HG02884 (cell line): ENCODE data around the gene STARD3NL.
"Not testable (repeated sequence)": the region's sequence is repeated elsewhere in the genome, so short reads cannot be mapped to it uniquely, and the experiment has no call there.

ENCODE experiments used
- ATAC-seq: cut with Tn5 transposase; IDR thresholded peaks from one replicate; pipeline ENCODE4 v1.9.1; 2021; ENCODE audit warnings: mild to moderate bottlenecking, moderate library complexity; ENCODE audit not compliant: unreplicated experiment

STARD3NL gene, protein sequence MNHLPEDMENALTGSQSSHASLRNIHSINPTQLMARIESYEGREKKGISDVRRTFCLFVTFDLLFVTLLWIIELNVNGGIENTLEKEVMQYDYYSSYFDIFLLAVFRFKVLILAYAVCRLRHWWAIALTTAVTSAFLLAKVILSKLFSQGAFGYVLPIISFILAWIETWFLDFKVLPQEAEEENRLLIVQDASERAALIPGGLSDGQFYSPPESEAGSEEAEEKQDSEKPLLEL

DNA sequence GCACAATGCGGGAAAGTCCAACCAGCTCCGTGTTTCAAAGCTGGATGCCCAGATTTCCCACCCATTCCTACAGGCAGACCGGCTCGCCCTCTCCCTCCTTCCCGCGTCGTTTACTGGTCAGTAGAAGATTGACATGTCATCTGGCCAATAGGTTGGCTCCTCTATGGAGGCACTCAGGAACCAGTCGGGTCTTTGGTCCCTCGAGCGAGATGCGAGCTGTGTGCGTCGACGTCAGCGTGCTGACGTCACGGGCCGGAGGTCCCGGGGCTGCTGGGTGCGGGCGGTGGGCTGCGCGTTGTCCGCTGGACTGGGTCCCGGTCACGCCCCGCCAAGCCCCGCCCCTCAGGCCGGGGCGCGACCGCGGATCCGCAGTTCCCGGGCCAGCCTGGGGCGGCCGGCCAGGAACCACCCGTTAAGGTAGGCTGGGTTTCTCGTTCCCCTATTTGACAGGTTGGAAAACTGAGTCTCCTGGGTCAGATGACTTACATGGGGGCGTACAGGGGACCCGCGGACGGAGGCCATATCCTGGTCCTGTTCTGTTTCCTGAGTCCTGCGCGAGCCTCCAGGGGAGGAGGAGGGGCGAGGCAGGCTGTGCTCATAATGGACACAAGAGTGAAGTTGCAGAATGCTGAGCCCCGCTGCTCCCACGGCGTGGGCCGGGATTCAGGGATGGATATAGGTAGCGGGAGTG is at the start of gene STARD3NL:
Gene STARD3NL (plus strand): TSS at position 242 of the 691 bp plus-strand sequence. CDS start 29,260 bp downstream, outside the sequence.
- ATAC-seq = peak; percentile 97

DNA sequence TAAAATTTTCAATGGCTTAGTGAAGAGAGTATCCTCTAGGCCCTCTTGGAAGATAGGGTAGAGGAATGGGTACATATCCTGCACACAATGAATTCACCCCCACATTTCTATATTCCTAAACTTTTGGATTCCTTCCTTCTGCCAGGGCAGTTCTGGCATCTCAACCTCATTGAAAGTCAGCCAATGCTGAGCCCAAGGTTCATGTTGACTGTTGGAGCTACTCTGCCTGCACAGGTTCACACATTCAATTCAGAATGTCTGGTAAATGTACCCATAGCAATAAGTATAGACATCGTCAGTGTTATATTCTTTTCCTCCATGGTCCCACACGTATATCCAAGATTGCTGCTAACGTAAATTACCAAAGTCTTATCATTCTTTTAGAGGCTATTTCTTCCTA is 48.9 kb upstream of the STARD3NL start:
- ATAC-seq = no peak

DNA sequence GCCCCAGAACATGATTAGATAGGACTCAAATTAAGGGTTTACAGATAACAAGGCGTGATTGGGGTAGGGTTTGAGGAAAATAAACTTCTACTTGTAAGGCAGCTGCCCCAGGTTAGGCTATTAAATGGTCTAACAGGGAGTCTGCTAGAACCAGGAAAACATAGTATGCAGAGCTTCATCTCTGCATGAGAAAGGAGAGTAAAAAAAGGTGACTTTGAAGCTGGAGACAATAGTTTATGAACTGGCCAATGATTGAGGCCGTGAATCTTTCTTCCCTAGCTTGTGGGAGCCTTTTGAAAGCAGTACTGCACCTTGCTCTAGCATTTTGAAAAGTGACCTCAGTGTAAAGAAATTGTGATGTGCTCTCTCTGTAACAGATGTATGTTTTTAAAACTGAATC is 48.5 kb upstream of the STARD3NL start:
- no peak for ATAC-seq

DNA sequence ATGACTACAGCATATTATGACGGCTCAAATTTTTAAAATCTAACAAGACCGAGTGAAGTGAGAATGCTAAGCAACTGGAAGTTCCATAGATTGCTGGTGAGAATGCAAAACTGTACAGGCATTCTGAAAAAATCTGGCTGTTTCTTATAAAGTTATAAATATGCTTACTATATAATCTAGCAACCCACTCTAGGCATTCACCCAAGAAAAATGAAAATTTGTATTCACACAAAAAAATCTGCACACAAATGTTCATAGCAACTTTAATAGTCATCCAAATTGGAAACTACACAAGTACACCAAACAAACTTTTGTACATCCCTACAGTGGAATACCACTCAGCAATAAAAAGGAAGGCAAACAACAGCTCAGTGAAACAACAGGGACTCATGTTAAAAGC is 39.9 kb upstream of the STARD3NL start:
- ATAC-seq = no peak

DNA sequence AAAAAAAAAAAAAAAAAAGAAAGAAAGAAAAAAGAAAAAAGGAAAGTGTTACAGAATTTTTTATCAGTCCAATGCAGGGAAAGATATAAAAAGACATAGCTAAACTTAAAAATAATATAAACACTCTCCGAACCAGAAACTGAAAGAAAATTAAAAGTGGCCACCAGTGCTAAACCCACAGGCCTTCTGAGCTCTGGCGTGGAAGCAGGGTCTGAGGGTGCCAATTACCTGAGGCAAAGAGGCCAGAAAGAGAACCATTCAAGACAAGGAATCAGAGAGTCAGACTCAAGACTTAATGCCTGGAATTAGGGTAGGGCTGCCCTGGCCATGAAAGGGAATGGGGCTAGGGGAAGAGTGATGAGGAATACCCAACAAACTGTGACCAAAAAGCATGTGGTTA is 36.9 kb upstream of the STARD3NL start:
- ATAC-seq = no peak

DNA sequence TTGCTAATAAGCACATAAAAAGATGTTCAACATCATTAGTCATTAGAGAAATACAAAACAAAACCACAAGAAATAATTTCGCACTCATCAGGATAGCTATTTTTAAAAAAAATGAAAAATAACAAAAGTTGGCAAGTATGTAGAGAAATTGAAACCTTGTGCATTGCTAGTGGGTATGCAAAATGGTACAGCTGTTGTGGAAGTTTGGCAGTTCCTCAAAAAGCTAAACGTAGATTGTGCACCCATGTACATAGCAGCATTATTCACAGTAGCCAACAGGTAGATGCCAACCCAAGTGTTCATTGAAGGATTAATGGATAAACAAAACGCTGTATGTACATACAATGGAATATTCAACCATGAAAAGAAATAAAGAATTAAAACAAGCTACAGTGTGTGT is 35.3 kb upstream of the STARD3NL start:
- ATAC-seq = peak; percentile 90

DNA sequence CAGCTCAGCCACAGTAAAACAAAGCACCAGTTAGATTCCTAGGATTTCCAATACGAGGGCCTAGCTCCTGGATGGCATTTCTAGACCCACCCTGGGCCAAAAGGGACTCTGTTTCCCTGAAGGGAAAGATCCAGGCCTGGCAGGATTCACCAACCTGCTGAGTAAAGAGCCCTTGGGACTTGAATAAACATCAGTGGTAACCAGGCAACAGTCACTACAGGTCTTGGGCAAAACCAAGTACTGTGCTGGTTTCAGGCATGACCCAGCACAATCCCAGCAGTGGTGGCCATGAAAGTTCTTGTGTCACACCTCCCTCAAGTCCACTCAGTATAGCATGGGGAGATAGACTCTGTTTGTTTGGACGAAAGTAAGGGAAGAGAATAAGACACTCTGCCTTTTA is 31.0 kb upstream of the STARD3NL start:
- no peak for ATAC-seq

DNA sequence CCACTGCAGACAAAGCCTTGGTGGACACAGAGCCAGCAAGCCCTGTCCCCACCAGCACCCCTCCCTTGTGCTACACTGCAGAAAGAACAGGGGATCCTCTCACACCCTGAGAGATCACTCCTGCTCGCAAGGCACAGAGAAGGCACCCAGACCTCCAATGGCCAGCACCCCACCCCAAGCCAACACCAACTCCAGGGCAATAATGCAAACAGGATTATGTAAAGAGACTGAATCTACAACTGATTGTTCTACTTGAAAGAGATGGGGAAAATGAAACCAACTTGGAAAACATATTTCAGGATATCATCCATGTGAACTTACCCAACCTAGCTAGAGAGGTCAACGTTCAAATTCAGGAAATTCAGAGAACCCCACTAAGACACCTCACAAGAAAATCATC is 26.5 kb upstream of the STARD3NL start:
- no peak for ATAC-seq

DNA sequence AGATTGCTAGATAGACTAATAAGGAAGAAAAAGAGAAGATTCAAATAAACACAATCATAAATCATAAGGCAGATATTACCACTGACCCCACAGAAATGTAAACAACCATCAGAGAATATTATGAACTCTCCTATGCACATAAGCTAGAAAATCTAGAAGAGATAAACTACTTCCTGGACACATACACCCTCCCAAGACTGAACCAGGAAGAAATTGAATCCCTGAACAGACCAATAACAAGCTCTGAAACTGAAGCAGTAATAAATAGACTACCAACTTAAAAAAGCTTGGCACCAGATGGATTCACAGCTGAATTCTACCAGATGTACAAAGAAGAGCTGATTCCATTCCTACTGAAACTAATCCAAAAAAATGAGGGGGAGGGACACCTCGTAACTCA is 24.5 kb upstream of the STARD3NL start:
- ATAC-seq = no peak

DNA sequence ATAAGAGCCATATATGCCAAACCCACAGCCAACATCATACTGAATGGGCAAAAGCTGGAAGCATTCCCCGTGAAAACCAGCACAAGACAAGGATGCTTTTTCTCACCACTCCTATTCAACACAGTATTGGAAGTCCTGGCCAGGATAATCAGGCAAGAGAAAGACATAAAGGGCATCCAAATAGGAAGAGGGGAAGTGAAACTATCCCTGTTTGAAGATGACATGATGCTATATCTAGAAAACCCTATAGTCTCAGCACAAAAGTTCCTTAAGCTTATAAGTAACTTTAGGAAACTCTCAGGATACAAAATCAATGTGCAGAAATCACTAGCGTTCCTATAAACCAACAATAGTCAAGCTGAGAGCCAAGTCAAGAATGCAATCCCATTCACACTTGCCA is 23.8 kb upstream of the STARD3NL start:
- ATAC-seq = no peak

DNA sequence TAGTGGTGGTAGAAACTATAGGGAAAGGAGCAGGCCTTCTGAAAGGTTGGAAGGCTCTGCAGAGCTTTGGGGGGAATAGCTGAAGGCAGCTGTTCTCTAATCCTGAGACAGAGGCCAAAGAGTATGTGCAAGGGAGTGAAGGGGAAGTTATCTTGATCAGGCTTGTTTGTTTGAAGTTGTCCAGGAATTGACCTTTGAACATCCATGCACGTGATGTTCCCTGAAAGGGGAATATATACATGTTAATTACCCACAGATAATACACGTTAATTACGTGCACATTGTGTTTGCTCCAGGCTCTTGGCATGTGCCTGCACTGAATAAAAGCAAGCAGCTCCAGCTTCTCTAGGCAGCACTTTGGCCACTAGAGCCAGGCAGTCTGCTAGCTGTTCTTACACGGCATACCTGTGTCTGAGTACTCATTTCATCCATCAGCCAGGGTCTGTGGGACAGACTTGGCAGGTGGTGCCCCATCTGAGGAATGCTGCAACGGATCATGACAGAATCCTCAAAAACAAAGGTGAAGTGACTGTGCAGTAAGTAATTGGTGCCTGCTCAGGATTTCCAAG is 18.0 kb upstream of the STARD3NL start:
- ATAC-seq = no peak

DNA sequence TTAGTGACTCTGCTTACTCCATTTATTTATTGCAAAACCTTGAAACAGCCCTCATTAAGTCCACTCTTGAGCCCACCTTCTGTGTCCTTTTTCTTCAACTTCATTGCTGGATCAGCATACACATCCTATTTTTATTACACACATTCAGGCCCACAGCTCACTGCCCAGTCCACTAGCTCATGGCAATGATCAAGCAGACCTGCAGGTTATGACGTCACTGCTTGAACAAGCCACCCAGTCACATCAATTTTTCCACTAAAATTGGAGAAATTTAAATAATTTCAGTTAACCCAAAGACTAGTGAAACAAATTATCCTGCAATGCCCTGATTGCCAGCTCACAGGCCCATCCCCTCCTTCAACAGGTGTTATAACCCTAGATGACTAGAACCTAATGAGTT is 16.0 kb upstream of the STARD3NL start:
- no peak for ATAC-seq

DNA sequence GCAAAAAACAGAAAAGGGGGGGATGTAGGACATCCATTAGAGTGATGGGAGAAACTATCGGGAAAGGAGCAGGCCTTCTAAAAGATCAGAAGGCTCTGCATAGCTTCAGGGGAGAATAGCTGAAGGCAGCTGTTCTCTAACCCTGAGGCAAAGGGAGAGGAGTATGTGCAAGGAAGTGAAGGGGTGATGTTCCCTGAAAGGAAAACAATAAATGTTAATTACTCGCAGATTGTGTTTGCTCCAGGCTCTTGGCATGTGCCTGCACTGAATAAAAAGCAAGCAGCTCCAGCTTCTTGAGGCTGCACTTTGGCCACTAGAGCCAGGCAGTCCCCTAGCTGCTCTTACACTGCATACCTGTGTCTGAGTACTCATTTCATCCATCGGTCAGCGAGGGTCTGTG is 14.4 kb upstream of the STARD3NL start:
- no peak for ATAC-seq

DNA sequence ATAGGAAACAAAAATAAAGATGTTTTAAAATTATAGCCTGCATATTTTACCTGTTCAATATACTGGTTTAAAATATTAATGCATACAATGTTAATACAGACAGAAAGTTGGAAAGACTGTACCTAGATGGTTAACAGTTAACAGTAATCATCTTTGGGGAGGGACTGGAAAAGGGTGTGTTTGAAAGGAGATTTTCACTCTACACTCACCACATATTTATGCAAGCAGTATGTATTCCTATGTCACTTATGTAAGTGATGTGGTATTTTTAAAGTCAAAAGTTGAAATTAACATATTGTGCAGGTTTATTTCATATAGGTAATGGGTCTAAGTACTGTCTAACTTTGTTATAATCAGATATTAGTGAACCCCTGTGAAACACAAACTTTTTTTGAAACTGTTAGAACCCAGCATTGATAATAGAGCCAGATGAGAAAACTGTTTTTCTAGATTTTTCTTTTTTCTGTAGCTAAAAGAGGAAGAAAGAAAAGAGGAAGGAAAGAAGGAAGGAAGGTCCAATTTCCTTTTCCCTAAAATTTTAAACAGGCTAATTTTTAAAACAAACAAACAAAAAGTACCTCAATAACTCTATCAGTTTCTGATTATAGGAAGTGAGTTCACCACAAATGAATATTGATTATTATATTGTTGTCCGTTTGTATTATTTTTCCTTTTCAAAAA is 9.0 kb upstream of the STARD3NL start:
- ATAC-seq = no peak

DNA sequence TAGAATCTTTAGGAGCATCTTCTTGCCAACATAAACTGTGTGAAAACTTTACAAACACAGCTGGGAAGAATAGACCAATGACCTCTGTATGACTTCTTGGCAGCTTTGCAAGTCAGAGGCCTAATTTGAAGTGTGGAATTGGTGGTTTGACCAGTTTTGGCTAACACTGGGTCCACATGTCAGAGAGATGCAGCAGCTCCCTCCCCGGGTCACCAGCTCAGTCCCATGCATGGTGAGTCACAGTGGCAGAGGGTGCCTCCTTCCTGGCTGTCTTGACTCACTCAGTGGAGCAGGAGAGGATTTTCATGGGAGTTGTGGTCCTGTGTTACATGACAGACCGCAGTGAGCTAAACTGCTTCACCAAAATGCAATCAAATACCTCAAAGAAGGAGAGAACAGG is 8.2 kb upstream of the STARD3NL start:
- ATAC-seq = no peak

DNA sequence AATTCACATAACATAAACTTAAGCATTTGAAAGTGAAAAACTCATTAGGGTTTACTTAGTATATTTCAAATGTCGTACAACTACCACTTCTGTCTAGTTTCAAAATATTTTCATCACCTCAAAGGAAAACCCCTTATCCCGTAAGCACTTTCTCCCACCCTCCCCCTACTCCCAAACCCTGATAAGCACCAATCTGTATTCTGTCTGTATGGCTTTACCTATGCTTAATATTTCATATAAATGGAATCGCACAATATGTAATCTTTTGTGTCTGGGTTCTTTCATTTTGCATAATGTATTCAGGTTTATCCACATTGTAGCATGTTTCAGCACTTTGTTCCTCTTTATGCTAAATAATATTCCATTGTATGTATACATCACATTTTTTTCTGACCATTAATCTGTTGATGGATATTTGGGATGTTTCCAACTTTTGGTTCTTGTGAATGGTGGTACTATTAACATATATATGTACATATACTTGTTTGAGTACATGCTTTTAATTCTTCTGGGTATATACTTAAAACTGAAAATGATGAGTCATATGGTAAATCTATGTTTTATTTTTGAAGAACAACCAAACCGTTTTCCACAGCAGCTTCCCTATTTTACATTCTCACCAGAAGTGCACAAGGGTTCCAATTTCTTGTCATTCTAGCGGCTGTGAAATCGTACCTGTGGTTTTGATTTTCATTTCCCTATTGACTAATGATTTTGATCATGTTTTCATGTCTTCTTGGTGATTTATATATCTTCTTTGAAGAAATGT is 6.2 kb upstream of the STARD3NL start:
- peak; percentile 78 for ATAC-seq

DNA sequence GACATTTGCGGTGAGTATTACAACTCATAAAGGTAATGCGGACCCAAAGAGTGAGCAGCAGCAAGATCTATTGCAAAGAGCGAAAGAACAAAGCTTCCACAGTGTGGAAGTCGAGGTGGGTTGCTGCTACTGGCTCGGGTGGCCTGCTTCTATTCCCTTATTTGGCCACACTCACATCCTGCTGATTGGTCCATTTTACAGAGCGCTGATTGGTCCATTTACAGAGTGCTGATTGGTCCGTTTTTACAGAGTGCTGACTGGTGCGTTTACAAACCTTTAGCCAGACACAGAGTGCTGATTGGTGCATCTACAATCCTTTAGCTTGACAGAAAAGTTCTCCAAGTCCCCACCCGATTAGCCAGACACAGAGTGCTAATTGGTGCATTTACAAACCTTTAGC is 2.5 kb upstream of the STARD3NL start:
- not testable (repeated sequence) for ATAC-seq

DNA sequence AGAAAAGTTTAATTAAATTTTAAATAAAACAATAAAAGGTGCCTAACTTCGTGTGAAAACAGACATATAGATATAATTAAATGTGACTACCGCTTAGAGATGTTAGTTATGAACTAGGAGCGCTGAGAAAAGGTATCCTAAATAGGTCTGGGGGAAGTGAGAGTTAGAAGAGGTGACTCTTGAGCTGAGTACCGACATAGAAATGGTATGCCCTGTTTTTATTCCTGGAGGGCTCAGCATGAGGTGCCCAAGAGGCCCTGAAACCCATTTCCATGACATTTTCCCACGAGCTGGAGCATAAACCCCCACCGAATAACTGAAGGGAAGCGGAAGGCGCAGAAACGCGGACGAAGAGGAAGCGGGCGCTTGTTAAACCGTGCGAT is 433 bp upstream of the STARD3NL start:
- ATAC-seq = no peak

DNA sequence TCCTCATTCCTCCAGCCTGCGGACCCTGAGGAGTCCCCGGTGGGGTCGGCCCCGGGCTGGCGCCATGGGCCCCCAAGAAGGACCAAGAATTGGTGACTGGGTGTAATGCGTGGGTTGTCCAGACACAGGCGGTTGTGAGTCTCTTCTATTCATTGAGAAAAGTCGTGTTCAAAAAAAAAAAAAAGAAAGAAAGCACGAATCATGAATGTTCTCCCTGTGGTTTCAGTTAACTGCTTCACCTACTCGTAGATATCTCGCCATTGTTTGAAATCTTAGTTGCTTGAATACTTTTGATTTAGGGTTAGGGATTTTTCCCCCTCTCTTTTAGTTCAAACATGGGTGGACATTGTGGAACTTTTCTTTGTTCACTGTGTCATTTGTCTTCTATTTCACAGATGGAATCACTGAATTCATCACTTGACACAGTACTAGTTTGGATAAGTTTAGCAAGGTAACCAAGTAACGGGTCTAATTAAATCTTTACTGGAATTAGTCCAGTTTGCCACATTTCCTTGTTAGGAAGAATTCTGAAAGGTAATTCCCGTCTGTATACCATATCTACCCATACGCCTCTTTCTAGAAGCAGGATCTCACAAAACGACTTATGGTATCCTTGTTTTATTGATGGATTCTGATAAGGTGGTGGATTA is 775 bp downstream of the STARD3NL start:
- ATAC-seq = peak; percentile 34

DNA sequence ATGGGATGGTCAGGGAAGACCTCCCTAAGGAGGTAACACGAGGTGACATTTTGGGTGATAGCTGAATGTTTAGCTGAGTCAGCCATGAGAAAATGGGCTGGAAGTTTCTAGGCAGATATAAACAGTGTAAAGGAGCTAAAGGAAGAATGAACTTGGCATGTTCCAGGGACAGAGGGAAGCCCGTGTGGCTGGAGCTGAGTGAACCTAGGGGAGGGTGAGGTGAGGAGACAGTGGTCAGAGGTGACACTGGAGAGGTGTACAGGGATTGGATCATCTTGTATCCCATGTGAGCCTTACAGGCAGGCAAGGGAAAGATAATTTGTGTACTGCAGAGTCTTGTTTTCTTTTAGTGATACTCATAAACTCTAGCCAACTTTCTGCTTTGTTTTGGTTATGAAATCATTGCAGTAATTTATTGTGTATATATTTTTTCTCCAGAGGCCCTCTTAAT is 1.8 kb downstream of the STARD3NL start:
- no peak for ATAC-seq

DNA sequence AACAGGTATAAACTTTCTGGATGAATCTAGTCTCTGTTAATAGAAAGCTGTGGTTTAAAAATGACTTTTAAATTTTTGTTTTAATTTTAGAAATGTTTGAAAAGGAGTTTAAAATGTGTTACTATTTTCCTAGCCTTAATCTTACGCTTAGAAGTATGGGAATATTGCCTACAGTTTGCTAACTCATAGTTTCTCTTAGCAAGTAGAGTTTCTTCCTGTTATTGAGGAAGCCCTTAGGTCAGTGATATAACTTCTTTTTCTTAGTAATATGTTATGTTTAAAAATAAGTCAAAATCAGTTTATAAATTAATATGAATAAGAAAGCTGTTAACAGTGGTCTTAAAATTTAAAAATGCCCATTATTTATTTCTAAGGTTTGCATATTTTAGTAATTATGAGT is 3.1 kb downstream of the STARD3NL start:
- no peak for ATAC-seq
